IPS-15b (cell line): Measurements from ENCODE around the gene SLC38A3.

Source experiments
- H3K27me3 ChIP-seq: one replicate; pipeline ENCODE4 v1.6.1; 2013; ENCODE audit warnings: low read length; ENCODE audit not compliant: control insufficient read depth, insufficient read depth
- H3K36me3 ChIP-seq: one replicate; pipeline ENCODE4 v1.6.1; 2013; ENCODE audit warnings: low read length; ENCODE audit not compliant: control insufficient read depth, insufficient read depth
- H3K4me1 ChIP-seq: one replicate; pipeline ENCODE4 v1.6.1; 2013; ENCODE audit warnings: mild to moderate bottlenecking, low read length; ENCODE audit not compliant: control insufficient read depth, insufficient read depth
- H3K4me3 ChIP-seq: one replicate; pipeline ENCODE4 v1.5.1; 2013; ENCODE audit warnings: low read depth, low read length
- H3K9ac ChIP-seq: one replicate; pipeline ENCODE4 v1.6.1; 2013; ENCODE audit warnings: low read depth, mild to moderate bottlenecking, low read length
- H3K9me3 ChIP-seq: one replicate; pipeline ENCODE4 v1.6.1; 2013; ENCODE audit warnings: mild to moderate bottlenecking, low read length; ENCODE audit not compliant: control insufficient read depth, insufficient read depth

The SLC38A3 gene

DNA sequence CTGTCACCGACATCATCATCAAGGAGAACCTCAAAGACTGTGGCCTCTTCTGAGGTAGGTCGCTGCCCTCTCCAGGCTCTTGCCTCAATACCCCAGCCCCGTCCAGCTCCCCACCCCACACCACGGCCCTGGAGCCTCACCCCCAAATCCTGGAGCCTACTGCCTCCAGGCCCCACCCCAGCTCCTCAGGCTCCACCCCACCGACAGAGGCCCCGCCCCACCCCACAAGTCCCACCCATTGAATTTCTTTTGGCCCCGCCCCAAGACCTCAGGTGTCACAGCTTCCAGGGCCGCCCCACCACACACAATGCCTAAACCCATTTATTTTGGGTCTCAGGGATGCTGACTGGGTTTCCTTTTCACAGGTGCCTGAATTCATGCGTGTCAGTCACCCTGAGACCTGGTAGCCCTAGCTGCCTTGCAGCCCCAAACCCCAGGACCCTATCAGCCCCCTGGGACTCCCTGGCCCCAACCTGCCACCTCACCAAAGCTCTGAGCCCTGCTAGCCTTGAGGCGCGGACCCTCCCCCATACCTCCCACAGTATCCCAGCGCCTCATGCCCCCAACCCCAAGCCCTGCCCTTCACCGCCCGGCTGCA is 10.1 kb upstream of the SLC38A3 start:
- H3K4me3 ChIP-seq = peak overlapping the region; percentile 45

GRCh38 chr3:50195501-50196252 is 9.4 kb upstream of the SLC38A3 start:
- H3K27me3 ChIP-seq = peaks cover 6% of the 10 kb centered on the region
- H3K4me3 ChIP-seq = no peak overlapping the region
- H3K36me3 ChIP-seq = no peaks in the 10 kb centered on the region
- H3K9ac ChIP-seq = no peak overlapping the region
- no peaks in the 10 kb centered on the region for H3K9me3 ChIP-seq
- H3K4me1 ChIP-seq = no peaks in the 10 kb centered on the region

More for the DNA sequence above, 10.1 kb upstream of the SLC38A3 start:
- Histone ChIP-seq H3K27me3 (peaks cover 6% of the 10 kb centered on the region), H3K9me3 (no peaks in the 10 kb centered on the region), H3K36me3 (no peaks in the 10 kb centered on the region), H3K9ac (no peak overlapping the region), H3K4me1 (no peaks in the 10 kb centered on the region)

DNA sequence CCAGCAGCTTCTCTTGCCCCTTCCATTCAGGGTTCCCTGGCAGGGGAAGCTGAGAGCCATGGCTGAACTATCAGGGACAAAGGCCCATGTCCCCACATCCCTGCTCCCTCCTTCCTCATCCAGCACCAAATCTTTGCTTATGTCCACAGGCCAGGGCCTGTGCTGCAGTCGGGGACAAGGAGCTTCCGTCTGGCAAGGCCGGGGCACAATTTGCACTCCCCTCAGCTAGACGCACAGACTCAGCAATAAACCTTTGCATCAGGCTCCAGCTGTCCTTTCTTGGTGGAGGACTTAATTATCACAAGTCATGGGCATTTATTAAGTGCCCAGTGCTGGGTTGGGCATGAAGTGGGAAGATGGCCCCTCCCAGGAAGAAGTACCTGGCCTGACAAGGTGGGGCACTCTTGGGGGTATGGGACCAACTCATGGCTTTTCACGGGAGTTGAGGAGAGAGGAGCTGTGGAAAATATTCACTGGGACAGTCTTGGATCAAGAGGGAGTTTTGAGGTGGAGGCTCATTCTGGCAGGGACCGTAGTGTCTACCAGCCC is 8.7 kb upstream of the SLC38A3 start:
- Histone ChIP-seq H3K4me3 (no peak overlapping the region), H3K36me3 (no peaks in the 10 kb centered on the region), H3K4me1 (no peaks in the 10 kb centered on the region), H3K9me3 (no peaks in the 10 kb centered on the region), H3K9ac (no peak overlapping the region), H3K27me3 (peaks cover 6% of the 10 kb centered on the region)

GRCh38 chr3:50201573-50202315 is 3.3 kb upstream of the SLC38A3 start:
- peaks cover 20% of the 10 kb centered on the region for H3K27me3 ChIP-seq

GRCh38 chr3:50202353-50203112 is 2.5 kb upstream of the SLC38A3 start:
- no peaks in the 10 kb centered on the region for H3K36me3 ChIP-seq
- no peak overlapping the region for H3K4me3 ChIP-seq
- no peak overlapping the region for H3K9ac ChIP-seq
- H3K9me3 ChIP-seq = no peaks in the 10 kb centered on the region
- no peaks in the 10 kb centered on the region for H3K4me1 ChIP-seq
- H3K27me3 ChIP-seq = peaks cover 22% of the 10 kb centered on the region

More at GRCh38 chr3:50201573-50202315, 3.3 kb upstream of the SLC38A3 start:
- Histone ChIP-seq H3K9me3 (no peaks in the 10 kb centered on the region), H3K4me3 (no peak overlapping the region), H3K36me3 (no peaks in the 10 kb centered on the region), H3K9ac (no peak overlapping the region), H3K4me1 (no peaks in the 10 kb centered on the region)

GRCh38 chr3:50203113-50203808 is 1.8 kb upstream of the SLC38A3 start:
- Histone ChIP-seq H3K4me3 (no peak overlapping the region), H3K9ac (no peak overlapping the region), H3K36me3 (no peaks in the 10 kb centered on the region), H3K27me3 (peaks cover 22% of the 10 kb centered on the region), H3K9me3 (no peaks in the 10 kb centered on the region), H3K4me1 (no peaks in the 10 kb centered on the region)

DNA sequence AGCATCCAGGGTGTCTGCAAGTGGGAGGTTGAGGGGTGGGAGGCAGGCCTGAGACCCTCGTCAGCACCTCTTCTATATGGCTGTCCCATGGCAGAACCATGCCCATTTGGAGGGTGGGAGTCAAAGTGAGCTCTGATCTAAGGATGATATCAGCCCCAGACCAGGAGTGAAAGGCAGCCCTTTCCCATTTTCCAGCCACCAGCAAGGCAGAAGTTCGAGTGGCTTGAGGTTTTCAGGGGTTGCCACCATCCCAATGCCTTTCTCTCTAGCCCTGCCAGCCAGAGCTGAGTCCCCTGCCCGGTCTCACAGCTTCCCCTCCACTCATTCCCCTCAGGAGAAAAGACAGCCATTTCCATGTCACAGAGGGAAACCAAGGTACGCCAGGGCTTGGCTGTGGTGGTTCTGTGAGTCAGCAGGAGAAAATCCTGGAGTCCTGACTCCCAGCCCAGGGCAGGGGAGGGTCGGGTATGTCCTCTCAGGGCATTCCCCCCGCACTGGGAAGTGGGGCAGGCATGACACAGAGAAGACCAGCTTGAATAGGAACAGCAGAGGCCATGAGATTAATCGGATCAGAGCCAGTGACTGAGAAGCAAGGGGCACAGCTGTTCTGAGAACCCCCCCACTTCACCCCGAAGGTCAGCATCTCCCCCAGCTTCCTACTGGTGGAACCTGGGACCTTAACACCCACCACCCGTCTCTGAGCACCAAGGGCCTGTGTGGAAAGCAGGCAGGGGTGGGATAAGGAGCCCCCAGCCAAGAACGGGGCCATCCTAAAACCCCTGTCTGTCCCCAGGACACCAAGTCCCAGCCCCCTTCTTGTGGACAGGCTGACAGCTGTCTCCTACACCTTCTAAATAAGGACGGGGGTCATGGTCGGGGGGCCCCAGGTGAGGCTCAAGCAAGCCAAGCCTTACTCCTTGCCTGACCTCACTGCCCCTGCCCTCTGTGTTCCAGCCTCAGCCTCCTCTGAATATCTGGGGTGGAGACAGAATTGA is 965 bp upstream of the SLC38A3 start:
- Histone ChIP-seq H3K9me3 (no peaks in the 10 kb centered on the region), H3K9ac (no peak overlapping the region), H3K27me3 (peaks cover 22% of the 10 kb centered on the region), H3K36me3 (no peaks in the 10 kb centered on the region), H3K4me3 (no peak overlapping the region), H3K4me1 (no peaks in the 10 kb centered on the region)

GRCh38 chr3:50205413-50206276 is 574 bp downstream of the SLC38A3 start:
- Histone ChIP-seq H3K4me1 (peaks cover under 1% of the 10 kb centered on the region), H3K9ac (no peak overlapping the region), H3K4me3 (peak overlapping the region; percentile 56), H3K27me3 (peaks cover 22% of the 10 kb centered on the region), H3K36me3 (no peaks in the 10 kb centered on the region), H3K9me3 (no peaks in the 10 kb centered on the region)

GRCh38 chr3:50207359-50208042 is 2.4 kb downstream of the SLC38A3 start:
- peaks cover 22% of the 10 kb centered on the region for H3K27me3 ChIP-seq
- H3K4me3 ChIP-seq = no peak overlapping the region
- no peaks in the 10 kb centered on the region for H3K9me3 ChIP-seq
- H3K36me3 ChIP-seq = no peaks in the 10 kb centered on the region
- no peak overlapping the region for H3K9ac ChIP-seq
- H3K4me1 ChIP-seq = peaks cover 2% of the 10 kb centered on the region
